HG03378 (cell line): ENCODE results near the gene EPM2A.

Experiments
- ATAC-seq: cut with Tn5 transposase; IDR thresholded peaks from one replicate; pipeline ENCODE4 v1.9.1; 2021; ENCODE audit warnings: mild to moderate bottlenecking, moderate library complexity; ENCODE audit not compliant: unreplicated experiment

Gene EPM2A

DNA sequence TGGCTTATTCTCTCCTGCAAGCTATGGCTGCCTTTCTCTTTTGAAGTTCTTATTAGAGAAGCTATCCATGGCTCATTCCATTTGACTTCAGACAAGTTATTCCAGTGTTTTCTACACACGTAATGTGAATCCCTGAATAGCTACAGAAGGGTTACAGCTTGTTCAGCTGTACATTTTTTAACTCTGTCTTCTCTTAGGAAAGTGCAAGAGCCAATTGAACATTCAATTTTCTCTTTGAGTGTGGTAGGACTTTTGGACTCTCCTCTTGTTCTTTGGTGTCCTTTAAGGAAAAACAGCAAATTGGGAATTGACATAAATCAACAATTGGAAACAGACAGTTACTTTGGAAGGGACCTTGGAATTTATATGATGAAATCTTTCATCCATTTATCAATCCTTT lies 125.8 kb downstream of the EPM2A start:
- ATAC-seq = no peak

GRCh38 chr6:145608850-145609249 lies 126.5 kb downstream of the EPM2A start:
- no peak for ATAC-seq

DNA sequence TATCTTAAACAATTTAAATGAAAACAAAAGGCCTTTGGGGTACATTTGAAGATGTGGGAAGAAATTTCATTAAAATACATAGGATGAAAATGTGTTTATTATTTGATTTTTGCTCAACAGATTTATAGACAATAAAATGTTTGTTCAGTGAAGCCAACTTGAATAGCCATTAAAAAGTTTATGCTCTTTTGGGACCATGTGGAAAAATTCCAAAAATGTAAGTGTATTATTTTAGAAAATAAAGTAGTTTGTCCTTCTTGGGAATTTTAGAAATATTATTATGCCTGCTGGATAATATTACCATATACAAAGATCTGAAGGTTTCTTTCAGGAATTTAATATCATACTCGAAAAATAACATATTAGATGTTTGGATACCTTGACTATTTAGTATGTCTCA lies 131.3 kb downstream of the EPM2A start:
- ATAC-seq = no peak

GRCh38 chr6:145603424-145603833 lies 131.9 kb downstream of the EPM2A start:
- no peak for ATAC-seq

DNA sequence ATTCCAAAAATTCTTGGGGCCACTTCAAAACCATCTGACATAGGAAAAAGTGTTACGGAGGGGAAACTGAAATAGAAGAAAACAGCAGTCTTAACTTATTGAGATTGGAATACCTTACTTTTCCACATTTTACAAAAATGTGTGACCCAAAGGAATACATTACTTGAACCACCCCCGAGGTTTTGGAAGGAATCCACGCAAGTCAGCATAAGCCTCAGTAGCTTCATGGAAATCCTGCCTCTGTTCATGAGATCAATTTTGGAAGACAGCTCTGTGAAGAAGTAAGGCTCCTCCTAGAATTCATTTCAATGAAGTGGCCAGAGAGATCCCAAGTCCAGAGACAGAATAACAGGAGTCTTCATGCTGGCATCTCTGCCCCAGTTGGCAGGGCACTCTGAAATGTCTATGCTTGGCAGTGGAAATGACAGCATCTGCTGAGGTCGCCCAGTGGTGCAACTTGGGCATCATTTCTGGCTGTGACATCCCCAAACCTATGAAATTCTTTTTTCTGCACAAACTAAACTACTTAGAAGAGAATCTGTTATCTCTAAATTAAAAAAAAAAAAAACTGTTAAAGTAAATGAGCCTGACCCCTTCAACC lies 132.5 kb downstream of the EPM2A start:
- ATAC-seq = no peak

GRCh38 chr6:145601397-145601796 lies 133.9 kb downstream of the EPM2A start:
- ATAC-seq = no peak

GRCh38 chr6:145600299-145600698 lies 135.0 kb downstream of the EPM2A start:
- ATAC-seq = no peak

- ATAC-seq = no peak
Measured at GRCh38 chr6:145588981-145589380, 146.3 kb downstream of the EPM2A start.

DNA sequence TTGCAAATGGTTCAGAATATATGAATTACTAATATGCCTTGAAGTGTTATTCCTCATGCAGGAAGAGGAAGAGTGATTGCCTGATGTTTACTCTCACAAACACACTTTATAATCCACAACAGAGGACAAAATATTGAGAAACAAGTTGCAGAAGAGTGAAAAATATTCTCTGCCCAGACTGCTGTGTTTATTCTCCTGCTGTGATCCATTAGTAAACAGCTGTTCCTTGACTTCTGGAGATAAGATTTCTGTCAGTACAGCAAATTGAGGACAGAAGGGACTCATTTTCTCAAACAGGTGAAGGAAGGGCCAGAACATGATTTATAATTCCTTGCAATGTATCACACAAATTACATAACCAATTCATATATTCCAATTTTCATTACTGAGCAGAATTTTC lies 148.0 kb downstream of the EPM2A start:
- ATAC-seq = no peak

GRCh38 chr6:145583753-145584152 lies 151.6 kb downstream of the EPM2A start:
- ATAC-seq = no peak
